HepG2 (cell line): ENCODE data around the gene CASTOR1. TPM values are rescaled to one million over a fixed set of nuclear protein-coding genes. Genes with fewer than 3 reads are reported as not detected.

Source experiments
- ARID5B ChIP-seq: IDR thresholded peaks from 2 replicates; pipeline ENCODE4 v1.4.0; 2020; ENCODE audit warnings: mild to moderate bottlenecking, missing genetic modification reagents
- CHD4 ChIP-seq: fragments of 200-600 bp; sonication (generic); IDR thresholded peaks from 2 replicates; pipeline ENCODE4 v1.7.0; 2017; ENCODE audit warnings: mild to moderate bottlenecking, low read length, borderline replicate concordance
- DR1 ChIP-seq: sonication (generic); formaldehyde crosslinking; IDR thresholded peaks from 2 replicates; pipeline ENCODE4 v1.8.0; 2021; ENCODE audit warnings: mild to moderate bottlenecking, missing genetic modification reagents, inconsistent platforms
- GFI1 ChIP-seq: sonication (generic); formaldehyde crosslinking; IDR thresholded peaks from 2 replicates; pipeline ENCODE4 v1.5.0; 2020; ENCODE audit warnings: missing genetic modification reagents, mild to moderate bottlenecking, borderline replicate concordance
- HIVEP1 ChIP-seq: sonication (generic); formaldehyde crosslinking; IDR thresholded peaks from 2 replicates; pipeline ENCODE4 v1.4.0; 2020; ENCODE audit warnings: mild to moderate bottlenecking, missing genetic modification reagents
- NAIF1 ChIP-seq: sonication (generic); formaldehyde crosslinking; IDR thresholded peaks from 2 replicates; pipeline ENCODE4 v1.5.0; 2020; ENCODE audit warnings: mild to moderate bottlenecking, missing genetic modification reagents, borderline replicate concordance
- POGK ChIP-seq: sonication (generic); formaldehyde crosslinking; conservative IDR thresholded peaks from 2 replicates; pipeline ENCODE4 v1.8.0; 2022; ENCODE audit warnings: mild to moderate bottlenecking, moderate library complexity, missing genetic modification reagents
- SIX4 ChIP-seq: sonication (generic); formaldehyde crosslinking; IDR thresholded peaks from 2 replicates; pipeline ENCODE4 v1.4.0; 2020; ENCODE audit warnings: missing genetic modification reagents
- SRF ChIP-seq: IDR thresholded peaks from 2 replicates; pipeline ENCODE4 v1.6.1; 2011; ENCODE audit warnings: mild to moderate bottlenecking, low read depth, low read length, moderate library complexity
- TEAD2 ChIP-seq: sonication (generic); formaldehyde crosslinking; IDR thresholded peaks from 2 replicates; pipeline ENCODE4 v1.9.0; 2021; ENCODE audit warnings: missing genetic modification reagents
- THAP11 ChIP-seq: IDR thresholded peaks from 2 replicates; pipeline ENCODE4 v1.6.1; 2016; ENCODE audit warnings: missing biosample characterization, missing genetic modification reagents
- ZBTB7B ChIP-seq: sonication (generic); formaldehyde crosslinking; IDR thresholded peaks from 2 replicates; pipeline ENCODE4 v1.4.0; 2020; ENCODE audit warnings: missing genetic modification reagents
- ZFP62 ChIP-seq: sonication (generic); formaldehyde crosslinking; IDR thresholded peaks from 2 replicates; pipeline ENCODE4 v1.4.0; 2020; ENCODE audit warnings: missing genetic modification reagents
- ZNF234 ChIP-seq: sonication (generic); formaldehyde crosslinking; conservative IDR thresholded peaks from 2 replicates; pipeline ENCODE4 v1.5.1; 2020; ENCODE audit warnings: mild to moderate bottlenecking, missing genetic modification reagents
- ZNF253 ChIP-seq: sonication (generic); formaldehyde crosslinking; IDR thresholded peaks from 2 replicates; pipeline ENCODE4 v1.8.0; 2022; ENCODE audit warnings: mild to moderate bottlenecking, missing genetic modification reagents, borderline replicate concordance
- ZNF263 ChIP-seq: sonication (generic); formaldehyde crosslinking; IDR thresholded peaks from 2 replicates; pipeline ENCODE4 v1.4.0; 2020; ENCODE audit warnings: missing genetic modification reagents
- ZNF343 ChIP-seq: sonication (generic); formaldehyde crosslinking; IDR thresholded peaks from 2 replicates; pipeline ENCODE4 v1.4.0; 2020; ENCODE audit warnings: mild to moderate bottlenecking, missing genetic modification reagents
- ZNF432 ChIP-seq: sonication (generic); formaldehyde crosslinking; IDR thresholded peaks from 2 replicates; pipeline ENCODE4 v1.5.0; 2020; ENCODE audit warnings: missing genetic modification reagents, mild to moderate bottlenecking, borderline replicate concordance
- ZNF577 ChIP-seq: sonication (generic); formaldehyde crosslinking; IDR thresholded peaks from 2 replicates; pipeline ENCODE4 v1.4.0; 2020; ENCODE audit warnings: mild to moderate bottlenecking, low read depth, missing genetic modification reagents, borderline replicate concordance
- polyA plus RNA-seq, 8 experiments: library from polyadenylated mRNA; depleted of rRNA in 3 of 8; stranded (reverse) in 7 of 8; unstranded in 1 of 8; fragments of >200 nt; fragmentation: Illumina TruSeq in 4 of 8; extraction: Trizol in 4 of 8; gene quantifications; 2 replicates each; pipeline versions ENCODE4 v1.2.1 to v1.2.3, GENCODE V29; 2011 to 2016; ENCODE audit warnings: low read depth in 4 of 8, missing spikeins in 1 of 8, mixed read lengths in 1 of 8; ENCODE audit not compliant: insufficient read depth in 1 of 8
- total RNA-seq, 5 experiments: library from RNA; depleted of rRNA; stranded (reverse); fragments of >200 nt; fragmentation: Illumina TruSeq; extraction: Trizol; gene quantifications; 2 replicates each; pipeline ENCODE4 v1.2.3, GENCODE V29; 2016; ENCODE audit warnings: low read depth in 1 of 5
- TF ChIP-seq, protein P1 (sequence below): sonication (generic); formaldehyde crosslinking; IDR thresholded peaks from 2 replicates; pipeline ENCODE4 v1.4.0; 2020; ENCODE audit warnings: mild to moderate bottlenecking, missing genetic modification reagents, borderline replicate concordance

CASTOR1 gene
- total and polyA plus RNA-seq, 2 of the 13 experiments (the other 11 are each of a cell fraction or from before 2014, with no cell fraction given) = 2.6 to 4.4 TPM

GRCh38 chr22:30262917-30263741 is 26.2 kb downstream of the CASTOR1 start (continued):
- TF ChIP-seq ARID5B (CRISPR knock-in tag) = no peak
- TF ChIP-seq POGK = no peak
- TF ChIP-seq NAIF1 (CRISPR knock-in tag) = no peak
- no peak for TF ChIP-seq DR1
- TF ChIP-seq ZNF234 (CRISPR knock-in tag) = no peak
- no peak for TF ChIP-seq ZFP62
- no peak for TF ChIP-seq CHD4
- TF ChIP-seq SIX4 (CRISPR knock-in tag) = no peak
- no peak for TF ChIP-seq SRF
- TF ChIP-seq THAP11 = 0 out of 2 replicates have a peak, but pooled peaks have one; percentile 31
- TF ChIP-seq, protein P1, sequence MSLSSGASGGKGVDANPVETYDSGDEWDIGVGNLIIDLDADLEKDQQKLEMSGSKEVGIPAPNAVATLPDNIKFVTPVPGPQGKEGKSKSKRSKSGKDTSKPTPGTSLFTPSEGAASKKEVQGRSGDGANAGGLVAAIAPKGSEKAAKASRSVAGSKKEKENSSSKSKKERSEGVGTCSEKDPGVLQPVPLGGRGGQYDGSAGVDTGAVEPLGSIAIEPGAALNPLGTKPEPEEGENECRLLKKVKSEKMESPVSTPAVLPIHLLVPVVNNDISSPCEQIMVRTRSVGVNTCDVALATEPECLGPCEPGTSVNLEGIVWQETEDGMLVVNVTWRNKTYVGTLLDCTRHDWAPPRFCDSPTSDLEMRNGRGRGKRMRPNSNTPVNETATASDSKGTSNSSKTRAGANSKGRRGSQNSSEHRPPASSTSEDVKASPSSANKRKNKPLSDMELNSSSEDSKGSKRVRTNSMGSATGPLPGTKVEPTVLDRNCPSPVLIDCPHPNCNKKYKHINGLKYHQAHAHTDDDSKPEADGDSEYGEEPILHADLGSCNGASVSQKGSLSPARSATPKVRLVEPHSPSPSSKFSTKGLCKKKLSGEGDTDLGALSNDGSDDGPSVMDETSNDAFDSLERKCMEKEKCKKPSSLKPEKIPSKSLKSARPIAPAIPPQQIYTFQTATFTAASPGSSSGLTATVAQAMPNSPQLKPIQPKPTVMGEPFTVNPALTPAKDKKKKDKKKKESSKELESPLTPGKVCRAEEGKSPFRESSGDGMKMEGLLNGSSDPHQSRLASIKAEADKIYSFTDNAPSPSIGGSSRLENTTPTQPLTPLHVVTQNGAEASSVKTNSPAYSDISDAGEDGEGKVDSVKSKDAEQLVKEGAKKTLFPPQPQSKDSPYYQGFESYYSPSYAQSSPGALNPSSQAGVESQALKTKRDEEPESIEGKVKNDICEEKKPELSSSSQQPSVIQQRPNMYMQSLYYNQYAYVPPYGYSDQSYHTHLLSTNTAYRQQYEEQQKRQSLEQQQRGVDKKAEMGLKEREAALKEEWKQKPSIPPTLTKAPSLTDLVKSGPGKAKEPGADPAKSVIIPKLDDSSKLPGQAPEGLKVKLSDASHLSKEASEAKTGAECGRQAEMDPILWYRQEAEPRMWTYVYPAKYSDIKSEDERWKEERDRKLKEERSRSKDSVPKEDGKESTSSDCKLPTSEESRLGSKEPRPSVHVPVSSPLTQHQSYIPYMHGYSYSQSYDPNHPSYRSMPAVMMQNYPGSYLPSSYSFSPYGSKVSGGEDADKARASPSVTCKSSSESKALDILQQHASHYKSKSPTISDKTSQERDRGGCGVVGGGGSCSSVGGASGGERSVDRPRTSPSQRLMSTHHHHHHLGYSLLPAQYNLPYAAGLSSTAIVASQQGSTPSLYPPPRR (CRISPR knock-in tag) = no peak
- no peak for TF ChIP-seq TEAD2 (CRISPR knock-in tag)
- TF ChIP-seq ZNF253 (CRISPR knock-in tag) = no peak
- TF ChIP-seq ZNF432 (CRISPR knock-in tag) = no peak
- no peak for TF ChIP-seq HIVEP1
- no peak for TF ChIP-seq GFI1
- peak; percentile 51; the same call in 1 of the 2 replicates for TF ChIP-seq ZBTB7B (CRISPR knock-in tag)
- TF ChIP-seq ZNF343 (CRISPR knock-in tag) = no peak
- TF ChIP-seq ZNF263 = no peak
- TF ChIP-seq ZNF577 (CRISPR knock-in tag) = no peak
